Measurements from ENCODE around the gene UBE2F.
A peak's percentile ranks its signal among the peaks of the same experiment; 100 is the strongest.

The UBE2F gene

DNA sequence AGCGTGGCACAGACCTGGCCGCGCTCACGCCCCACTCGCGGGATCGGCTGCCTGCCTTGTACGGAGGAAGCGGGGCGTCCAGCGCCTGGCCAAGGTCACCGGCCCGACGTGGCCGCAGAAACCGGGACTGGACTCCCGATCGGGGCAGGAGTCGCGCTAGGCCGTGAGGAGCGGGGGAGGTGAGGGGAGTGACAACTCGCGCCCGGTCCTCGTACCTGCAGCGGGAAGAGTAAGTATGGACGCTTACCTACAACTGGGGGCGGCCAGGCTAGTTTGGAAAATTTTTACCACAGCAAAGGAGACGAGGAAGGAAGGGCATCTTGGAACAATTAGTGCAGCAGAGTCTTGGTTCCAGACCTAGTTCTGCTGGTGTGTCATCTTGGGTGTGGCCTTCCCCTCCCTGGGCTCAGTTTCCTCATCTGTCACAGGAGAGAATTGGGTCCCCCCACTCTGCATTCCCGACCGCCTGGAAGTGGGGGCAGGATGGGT is 693 bp downstream of the UBE2F start:
- peaks cover 11% of the 10 kb centered on the region for H4K20me1 ChIP-seq (ENCODE audit: insufficient read depth, low read length)
- no peaks in the 10 kb centered on the region for H3K27me3 ChIP-seq (ENCODE audit: low read depth, low read length)
- H3K27ac ChIP-seq (ENCODE audit: low read length), result no peak overlapping the region
- peaks cover 50% of the 10 kb centered on the region for H3K79me2 ChIP-seq (ENCODE audit: low read length)
- H3K4me1 ChIP-seq (ENCODE audit: low read length), result peaks cover 19% of the 10 kb centered on the region
- TF ChIP-seq EZH2phosphoT487 (IDR thresholded peaks at IDR 0.05; ENCODE audit: low read depth) (no peak), CTCF (IDR thresholded peaks at IDR 0.05; ENCODE audit: low read depth, low read length) (no peak)
- H3K9ac ChIP-seq (ENCODE audit: low read length), result peak overlapping the region; percentile 80
- H3K36me3 ChIP-seq (replicated peaks; ENCODE audit: low read depth, low read length), result no peaks in the 10 kb centered on the region
- peak overlapping the region; percentile 98 for H3K4me3 ChIP-seq (ENCODE audit: low read length)
- peak overlapping the region; percentile 94 for H3K4me2 ChIP-seq (ENCODE audit: low read length)
- no peak overlapping the region for H2AFZ ChIP-seq (ENCODE audit: low read depth, low read length)
- no peaks in the 10 kb centered on the region for H3K9me3 ChIP-seq (ENCODE audit: insufficient read depth, low read length)

- Histone ChIP-seq H3K4me1 (ENCODE audit: low read length) (peaks cover 19% of the 10 kb centered on the region), H3K36me3 (replicated peaks; ENCODE audit: low read depth, low read length) (no peaks in the 10 kb centered on the region), H3K27ac (ENCODE audit: low read length) (peak overlapping the region; percentile 41), H3K4me2 (ENCODE audit: low read length) (peak overlapping the region; percentile 94), H2AFZ (ENCODE audit: low read depth, low read length) (no peak overlapping the region), H4K20me1 (ENCODE audit: insufficient read depth, low read length) (peaks cover 11% of the 10 kb centered on the region), H3K4me3 (ENCODE audit: low read length) (peak overlapping the region; percentile 98), H3K27me3 (ENCODE audit: low read depth, low read length) (no peaks in the 10 kb centered on the region), H3K79me2 (ENCODE audit: low read length) (peaks cover 55% of the 10 kb centered on the region), H3K9me3 (ENCODE audit: insufficient read depth, low read length) (no peaks in the 10 kb centered on the region), H3K9ac (ENCODE audit: low read length) (peak overlapping the region; percentile 80)
- TF ChIP-seq CTCF (IDR thresholded peaks at IDR 0.05; ENCODE audit: low read depth, low read length), result peak; percentile 16
- TF ChIP-seq EZH2phosphoT487 (IDR thresholded peaks at IDR 0.05; ENCODE audit: low read depth), result no peak
These were observed 1.4 kb downstream of the UBE2F start for GRCh38 chr2:237968048-237968862.

DNA sequence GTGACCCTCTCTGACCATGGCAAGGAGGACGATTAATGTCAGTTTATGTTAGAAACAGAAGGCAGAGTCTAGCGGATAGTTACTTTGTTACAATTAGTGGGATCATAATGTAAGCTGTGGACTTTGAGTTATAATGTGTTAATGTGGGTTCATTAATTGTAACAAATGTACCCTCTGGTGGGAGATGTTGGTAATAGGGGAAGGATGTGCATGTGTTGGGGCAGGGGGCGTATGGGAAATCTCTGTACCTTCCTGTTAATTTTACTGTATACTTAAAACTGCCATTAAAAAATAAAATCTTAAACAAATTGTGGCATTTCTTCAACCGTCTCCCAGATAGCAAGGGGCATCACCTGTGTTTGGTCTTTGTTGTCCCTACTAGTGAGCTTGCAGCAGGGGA is 4.8 kb downstream of the UBE2F start:
- no peak overlapping the region for H2AFZ ChIP-seq (ENCODE audit: low read depth, low read length)
- no peak overlapping the region for H3K9ac ChIP-seq (ENCODE audit: low read length)
- no peak overlapping the region for H3K4me3 ChIP-seq (ENCODE audit: low read length)
- H3K9me3 ChIP-seq (ENCODE audit: insufficient read depth, low read length), result no peaks in the 10 kb centered on the region
- H3K27ac ChIP-seq (ENCODE audit: low read length), result no peak overlapping the region
- peaks cover 11% of the 10 kb centered on the region for H4K20me1 ChIP-seq (ENCODE audit: insufficient read depth, low read length)
- H3K27me3 ChIP-seq (ENCODE audit: low read depth, low read length), result no peaks in the 10 kb centered on the region
- no peaks in the 10 kb centered on the region for H3K36me3 ChIP-seq (replicated peaks; ENCODE audit: low read depth, low read length)
- H3K79me2 ChIP-seq (ENCODE audit: low read length), result peaks cover 58% of the 10 kb centered on the region
- no peak overlapping the region for H3K4me2 ChIP-seq (ENCODE audit: low read length)
- H3K4me1 ChIP-seq (ENCODE audit: low read length), result peaks cover 16% of the 10 kb centered on the region
- TF ChIP-seq EZH2phosphoT487 (IDR thresholded peaks at IDR 0.05; ENCODE audit: low read depth) (no peak), CTCF (IDR thresholded peaks at IDR 0.05; ENCODE audit: low read depth, low read length) (0 out of 2 replicates have a peak, but pooled peaks have one; percentile 8)

- H3K4me1 ChIP-seq (ENCODE audit: low read length), result peaks cover 16% of the 10 kb centered on the region
- no peak for TF ChIP-seq CTCF (IDR thresholded peaks at IDR 0.05; ENCODE audit: low read depth, low read length)
- TF ChIP-seq EZH2phosphoT487 (IDR thresholded peaks at IDR 0.05; ENCODE audit: low read depth), result no peak
- H3K36me3 ChIP-seq (replicated peaks; ENCODE audit: low read depth, low read length), result no peaks in the 10 kb centered on the region
- H3K9me3 ChIP-seq (ENCODE audit: insufficient read depth, low read length), result no peaks in the 10 kb centered on the region
- no peak overlapping the region for H2AFZ ChIP-seq (ENCODE audit: low read depth, low read length)
- peaks cover 56% of the 10 kb centered on the region for H3K79me2 ChIP-seq (ENCODE audit: low read length)
- H3K4me2 ChIP-seq (ENCODE audit: low read length), result no peak overlapping the region
- no peaks in the 10 kb centered on the region for H3K27me3 ChIP-seq (ENCODE audit: low read depth, low read length)
- no peak overlapping the region for H3K27ac ChIP-seq (ENCODE audit: low read length)
- H3K4me3 ChIP-seq (ENCODE audit: low read length), result no peak overlapping the region
- no peak overlapping the region for H3K9ac ChIP-seq (ENCODE audit: low read length)
- H4K20me1 ChIP-seq (ENCODE audit: insufficient read depth, low read length), result peaks cover 11% of the 10 kb centered on the region
These were observed 5.4 kb downstream of the UBE2F start for GRCh38 chr2:237972211-237972610.
